ENCODE measurements around the gene ITIH4.
A peak's percentile ranks its signal among the peaks of the same experiment; 100 is the strongest.

ITIH4 gene

DNA sequence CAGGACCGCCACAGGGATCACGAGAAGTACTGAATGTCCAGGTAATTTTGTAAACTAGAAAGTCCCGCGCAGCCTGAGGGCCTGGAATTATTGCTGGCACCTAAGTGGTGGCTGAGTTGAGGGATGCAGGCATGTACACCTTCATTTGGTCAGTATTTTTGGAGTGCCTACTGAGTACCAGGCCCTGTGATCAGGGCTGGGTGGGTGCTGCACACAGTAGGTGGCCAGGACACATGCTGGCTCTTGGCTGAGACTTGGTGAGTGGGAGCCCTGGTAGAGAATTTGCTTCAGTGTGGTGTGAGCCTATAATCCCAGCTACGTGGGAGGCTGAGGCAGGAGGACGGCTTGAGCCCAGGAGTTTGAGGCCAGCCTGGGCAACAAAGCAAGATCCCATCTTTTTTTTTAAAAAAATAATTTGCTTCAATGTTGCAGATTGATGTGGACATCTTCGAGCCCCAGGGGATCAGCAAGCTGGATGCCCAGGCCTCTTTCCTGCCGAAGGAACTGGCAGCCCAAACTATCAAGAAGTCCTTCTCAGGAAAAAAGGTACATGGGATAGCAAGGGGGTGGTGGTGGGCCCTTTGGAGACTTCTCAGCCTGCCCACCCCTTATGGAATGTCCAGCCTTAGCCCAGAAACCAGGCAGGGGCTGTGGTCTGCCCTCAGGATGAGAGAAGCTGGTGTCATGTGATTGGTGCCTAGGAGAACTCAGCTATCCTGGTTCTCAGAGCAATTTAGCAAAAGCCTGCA is 50.5 kb downstream of the ITIH4 start:
- no peaks in the 10 kb centered on the region for H3K9me2 ChIP-seq (replicated peaks; ENCODE audit: low read depth, low read length)
- H3K9me3 ChIP-seq (ENCODE audit: insufficient read depth, low read depth, low read length): no peaks in the 10 kb centered on the region
- no peaks in the 10 kb centered on the region for H3K4me1 ChIP-seq (ENCODE audit: insufficient read depth, low read length, poor library complexity, severe bottlenecking)
- H3K36me3 ChIP-seq (ENCODE audit: insufficient read depth, low read length): no peaks in the 10 kb centered on the region
- no peak overlapping the region for H3K4me3 ChIP-seq (ENCODE audit: low read length, poor library complexity, severe bottlenecking)
- no peaks in the 10 kb centered on the region for H3K79me2 ChIP-seq (ENCODE audit: insufficient read depth, low read length)
- H3K9ac ChIP-seq (ENCODE audit: low read depth, low read length, poor library complexity, severe bottlenecking): no peak overlapping the region
- no peaks in the 10 kb centered on the region for H3K27me3 ChIP-seq (ENCODE audit: insufficient read depth, low read length, poor library complexity, severe bottlenecking)
- TF ChIP-seq, protein P1, sequence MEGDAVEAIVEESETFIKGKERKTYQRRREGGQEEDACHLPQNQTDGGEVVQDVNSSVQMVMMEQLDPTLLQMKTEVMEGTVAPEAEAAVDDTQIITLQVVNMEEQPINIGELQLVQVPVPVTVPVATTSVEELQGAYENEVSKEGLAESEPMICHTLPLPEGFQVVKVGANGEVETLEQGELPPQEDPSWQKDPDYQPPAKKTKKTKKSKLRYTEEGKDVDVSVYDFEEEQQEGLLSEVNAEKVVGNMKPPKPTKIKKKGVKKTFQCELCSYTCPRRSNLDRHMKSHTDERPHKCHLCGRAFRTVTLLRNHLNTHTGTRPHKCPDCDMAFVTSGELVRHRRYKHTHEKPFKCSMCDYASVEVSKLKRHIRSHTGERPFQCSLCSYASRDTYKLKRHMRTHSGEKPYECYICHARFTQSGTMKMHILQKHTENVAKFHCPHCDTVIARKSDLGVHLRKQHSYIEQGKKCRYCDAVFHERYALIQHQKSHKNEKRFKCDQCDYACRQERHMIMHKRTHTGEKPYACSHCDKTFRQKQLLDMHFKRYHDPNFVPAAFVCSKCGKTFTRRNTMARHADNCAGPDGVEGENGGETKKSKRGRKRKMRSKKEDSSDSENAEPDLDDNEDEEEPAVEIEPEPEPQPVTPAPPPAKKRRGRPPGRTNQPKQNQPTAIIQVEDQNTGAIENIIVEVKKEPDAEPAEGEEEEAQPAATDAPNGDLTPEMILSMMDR (conservative IDR thresholded peaks at IDR 0.05; ENCODE audit: low read length): no peak
- TF ChIP-seq EZH2phosphoT487 (IDR thresholded peaks at IDR 0.05; ENCODE audit: borderline replicate concordance): no peak
- H3F3A ChIP-seq (ENCODE audit: low read depth): no peaks in the 10 kb centered on the region
- no peak overlapping the region for H2AFZ ChIP-seq (ENCODE audit: low read length)
- no peak overlapping the region for H3K4me2 ChIP-seq (ENCODE audit: low read depth, low read length, poor library complexity, severe bottlenecking)
- H4K20me1 ChIP-seq (ENCODE audit: insufficient read depth, low read length, poor library complexity, severe bottlenecking): no peaks in the 10 kb centered on the region

DNA sequence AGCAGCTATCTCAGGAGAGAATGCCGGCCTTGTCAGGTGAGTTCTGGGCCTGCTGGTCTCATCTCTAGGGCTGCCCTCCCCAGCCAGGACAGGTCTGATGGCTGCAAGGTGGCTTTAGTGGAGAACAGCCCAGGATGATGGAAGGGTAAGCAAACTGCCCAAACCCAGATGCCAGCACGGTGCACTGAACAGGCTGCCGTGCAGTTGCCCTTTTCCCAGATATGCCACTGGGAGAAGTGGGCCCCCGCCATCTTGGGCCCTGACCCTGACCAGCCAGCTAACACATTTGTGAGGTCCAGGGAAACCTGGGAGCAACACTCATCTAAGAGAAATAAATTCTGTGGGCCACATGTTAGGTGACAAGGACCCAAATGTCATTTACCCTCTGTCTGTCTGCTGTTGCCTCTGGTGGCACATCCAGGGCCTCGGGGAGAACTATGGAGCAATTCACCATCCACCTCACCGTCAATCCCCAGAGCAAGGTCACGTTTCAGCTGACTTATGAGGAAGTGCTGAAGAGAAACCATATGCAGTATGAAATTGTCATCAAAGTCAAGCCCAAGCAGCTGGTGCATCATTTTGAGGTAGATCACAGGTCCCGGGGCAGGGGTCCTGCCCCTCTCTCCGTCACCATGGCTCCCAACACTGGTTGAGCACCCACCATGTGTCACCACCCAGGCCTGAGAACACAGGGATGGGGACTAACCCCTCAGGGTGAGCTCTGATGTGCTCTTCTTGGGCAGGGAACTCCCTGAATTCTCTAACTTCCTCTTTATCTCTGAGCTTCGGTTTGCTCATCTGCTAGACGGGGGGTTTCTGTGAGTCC is 51.2 kb downstream of the ITIH4 start:
- Histone ChIP-seq H3F3A (ENCODE audit: low read depth) (no peaks in the 10 kb centered on the region), H3K9ac (ENCODE audit: low read depth, low read length, poor library complexity, severe bottlenecking) (no peak overlapping the region), H3K9me2 (replicated peaks; ENCODE audit: low read depth, low read length) (no peaks in the 10 kb centered on the region), H3K4me3 (ENCODE audit: low read length, poor library complexity, severe bottlenecking) (no peak overlapping the region), H4K20me1 (ENCODE audit: insufficient read depth, low read length, poor library complexity, severe bottlenecking) (no peaks in the 10 kb centered on the region), H3K79me2 (ENCODE audit: insufficient read depth, low read length) (no peaks in the 10 kb centered on the region), H2AFZ (ENCODE audit: low read length) (no peak overlapping the region), H3K9me3 (ENCODE audit: insufficient read depth, low read depth, low read length) (no peaks in the 10 kb centered on the region), H3K4me1 (ENCODE audit: insufficient read depth, low read length, poor library complexity, severe bottlenecking) (no peaks in the 10 kb centered on the region), H3K27me3 (ENCODE audit: insufficient read depth, low read length, poor library complexity, severe bottlenecking) (no peaks in the 10 kb centered on the region), H3K4me2 (ENCODE audit: low read depth, low read length, poor library complexity, severe bottlenecking) (no peak overlapping the region), H3K36me3 (ENCODE audit: insufficient read depth, low read length) (no peaks in the 10 kb centered on the region)
- TF ChIP-seq, protein P1 (conservative IDR thresholded peaks at IDR 0.05; ENCODE audit: low read length): no peak
- no peak for TF ChIP-seq EZH2phosphoT487 (IDR thresholded peaks at IDR 0.05; ENCODE audit: borderline replicate concordance)

DNA sequence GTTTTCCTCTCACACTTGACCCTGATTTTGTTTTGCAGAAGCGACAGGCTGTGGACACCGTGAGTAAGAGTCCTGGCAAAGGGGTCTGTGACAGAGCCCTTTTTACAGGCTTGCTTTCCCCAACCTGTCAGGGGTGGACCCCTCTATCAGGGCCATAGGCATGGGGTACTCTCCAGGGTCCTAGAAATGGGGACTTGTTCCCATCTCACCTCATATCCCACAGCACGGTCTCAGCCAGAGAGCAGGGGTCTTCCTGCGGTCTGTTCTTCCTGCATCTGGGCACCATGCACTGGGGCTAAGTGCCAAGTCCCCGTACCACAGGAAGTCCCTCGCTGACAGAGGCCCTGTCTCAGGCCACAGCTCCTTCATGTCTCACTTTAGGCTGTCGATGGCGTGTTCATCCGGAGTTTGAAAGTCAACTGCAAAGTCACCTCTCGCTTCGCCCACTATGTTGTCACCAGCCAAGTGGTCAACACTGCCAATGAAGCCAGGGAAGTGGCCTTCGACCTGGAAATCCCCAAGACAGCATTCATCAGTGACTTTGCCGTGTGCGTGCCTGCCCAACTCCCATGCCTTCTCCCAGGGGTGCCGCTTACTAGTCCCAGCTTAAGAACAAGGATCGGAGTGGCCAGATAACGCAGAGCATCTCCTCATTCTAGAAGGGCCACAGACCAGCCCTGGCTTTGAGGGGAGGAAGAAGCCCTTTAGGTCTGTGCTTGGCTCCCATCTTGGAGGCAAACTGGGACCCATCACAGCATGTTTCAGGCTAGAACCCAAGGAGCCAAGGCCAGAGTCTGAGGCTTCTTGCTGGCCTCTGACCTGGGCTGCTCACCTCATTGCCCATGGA is 52.3 kb downstream of the ITIH4 start:
- H3F3A ChIP-seq (ENCODE audit: low read depth): no peaks in the 10 kb centered on the region
- no peak overlapping the region for H2AFZ ChIP-seq (ENCODE audit: low read length)
- H3K9ac ChIP-seq (ENCODE audit: low read depth, low read length, poor library complexity, severe bottlenecking): no peak overlapping the region
- no peak overlapping the region for H3K4me3 ChIP-seq (ENCODE audit: low read length, poor library complexity, severe bottlenecking)
- H3K36me3 ChIP-seq (ENCODE audit: insufficient read depth, low read length): no peaks in the 10 kb centered on the region
- H3K9me3 ChIP-seq (ENCODE audit: insufficient read depth, low read depth, low read length): no peaks in the 10 kb centered on the region
- H3K4me2 ChIP-seq (ENCODE audit: low read depth, low read length, poor library complexity, severe bottlenecking): peak overlapping the region; percentile 8
- H3K9me2 ChIP-seq (replicated peaks; ENCODE audit: low read depth, low read length): no peaks in the 10 kb centered on the region
- no peaks in the 10 kb centered on the region for H4K20me1 ChIP-seq (ENCODE audit: insufficient read depth, low read length, poor library complexity, severe bottlenecking)
- no peaks in the 10 kb centered on the region for H3K27me3 ChIP-seq (ENCODE audit: insufficient read depth, low read length, poor library complexity, severe bottlenecking)
- no peaks in the 10 kb centered on the region for H3K79me2 ChIP-seq (ENCODE audit: insufficient read depth, low read length)
- no peaks in the 10 kb centered on the region for H3K4me1 ChIP-seq (ENCODE audit: insufficient read depth, low read length, poor library complexity, severe bottlenecking)
- TF ChIP-seq EZH2phosphoT487 (IDR thresholded peaks at IDR 0.05; ENCODE audit: borderline replicate concordance): no peak
- TF ChIP-seq, protein P1 (conservative IDR thresholded peaks at IDR 0.05; ENCODE audit: low read length): no peak
